HCT116 (cell line): ENCODE data around the gene NDUFAF4. TPM values are rescaled to one million over a fixed set of nuclear protein-coding genes. Genes with fewer than 3 reads are reported as not detected.

Source experiments
- ATAC-seq: fragments of 200-7000 bp; cut with Tn5 transposase; 2 replicates; pipeline ENCODE4 v1.9.1; 2020; ENCODE audit warnings: mild to moderate bottlenecking, moderate library complexity
- BruUV-seq: library from RNA; stranded (reverse); fragments of 400-500 nt; replicated peaks from 2 replicates; lab custom pipeline; 2021; lab: Mats Ljungman, UMichigan
- CTCF ChIA-PET: fragments of 300-600 bp; sonication (Branson Sonifier 250); formaldehyde crosslinking; loops from one replicate; lab custom pipeline; 2021; ENCODE audit warnings: antibody characterized with exemption; lab: Charles Lee
- POLR2A ChIA-PET: fragments of 300-600, 350-600 bp; sonication (Branson Sonifier 250); formaldehyde crosslinking; loops from one replicate; lab custom pipeline; 2021; ENCODE audit warnings: antibody characterized with exemption; lab: Charles Lee
- RAD21 ChIA-PET, 2 experiments: fragments of 300-600 bp; sonication (Branson Sonifier 250); formaldehyde crosslinking; loops; one replicate each; lab custom pipeline; 2023; ENCODE audit warnings: low total read pairs in 2 of 2; ENCODE audit not compliant: uncharacterized antibody in 2 of 2, unreplicated experiment in 2 of 2, low non-redundant PET in 1 of 2; lab: Charles Lee
- DNase-seq: peaks from one replicate; pipeline ENCODE4 v3.0.0-alpha.2; 2010; ENCODE audit warnings: low read depth, low spot score
- H2AFZ ChIP-seq: fragments of 200-600 bp; shearing (Covaris generic), sonication (generic); 2 replicates; pipeline ENCODE4 v1.6.1; 2017; ENCODE audit warnings: low read depth, mixed run types, mixed read lengths, antibody characterized with exemption, low read length; ENCODE audit not compliant: poor library complexity, severe bottlenecking
- H3K27ac ChIP-seq: 2 replicates; pipeline ENCODE4 v1.5.1; 2012; ENCODE audit warnings: low read depth, low read length
- H3K27me3 ChIP-seq: fragments of 200-600 bp; sonication (generic); 2 replicates; pipeline ENCODE4 v1.6.1; 2016; ENCODE audit warnings: mixed run types, low read length, mixed read lengths; ENCODE audit not compliant: insufficient read depth
- H3K36me3 ChIP-seq, 2 experiments: fragments of 200-500 bp in 1 of 2; fragments of 200-600 bp in 1 of 2; sonication (Bioruptor generic) in 1 of 2; sonication (generic) in 1 of 2; 2 replicates each; pipeline versions ENCODE4 v1.5.1 to v1.6.1; 2014 to 2016; ENCODE audit warnings: low read length in 2 of 2, inconsistent platforms in 1 of 2, mixed read lengths in 1 of 2, mixed run types in 1 of 2; ENCODE audit not compliant: insufficient read depth in 2 of 2, control insufficient read depth in 1 of 2
- H3K4me1 ChIP-seq, 2 experiments: fragments of 200-600 bp in 1 of 2; sonication (generic) in 1 of 2; 2 replicates each; pipeline versions ENCODE4 v1.5.1 to v1.6.1; 2012 to 2017; ENCODE audit warnings: low read length in 2 of 2, inconsistent platforms in 1 of 2, mild to moderate bottlenecking in 1 of 2, mixed read lengths in 1 of 2, mixed run types in 1 of 2, moderate library complexity in 1 of 2; ENCODE audit not compliant: insufficient read depth in 2 of 2, control insufficient read depth in 1 of 2
- H3K4me2 ChIP-seq: fragments of 200-600 bp; sonication (generic); 2 replicates; pipeline ENCODE4 v1.6.1; 2017; ENCODE audit warnings: mixed run types, low read length, mixed read lengths
- H3K4me3 ChIP-seq, 2 experiments: fragments of 200-600 bp in 1 of 2; sonication (generic) in 1 of 2; replicated peaks in 1 of 2; 2 replicates each; pipeline ENCODE4 v1.5.1; 2011 to 2016; ENCODE audit warnings: low read length in 2 of 2, control low read depth in 1 of 2, low read depth in 1 of 2, mild to moderate bottlenecking in 1 of 2, mixed read lengths in 1 of 2, mixed run types in 1 of 2
- H3K79me2 ChIP-seq: fragments of 200-600 bp; sonication (generic); 2 replicates; pipeline ENCODE4 v1.6.1; 2017; ENCODE audit warnings: mild to moderate bottlenecking, mixed run types, low read length, moderate library complexity, mixed read lengths; ENCODE audit not compliant: insufficient read depth
- H3K9ac ChIP-seq: fragments of 200-600 bp; sonication (generic); 2 replicates; pipeline ENCODE4 v1.6.1; 2016; ENCODE audit warnings: low read length, mixed read lengths
- H3K9me2 ChIP-seq: fragments of 200-600 bp; sonication (generic), shearing (Covaris generic); 2 replicates; pipeline ENCODE4 v1.6.1; 2017; ENCODE audit warnings: mixed run types, mild to moderate bottlenecking, moderate library complexity; ENCODE audit not compliant: insufficient read depth
- H3K9me3 ChIP-seq, 2 experiments: fragments of 200-500 bp in 1 of 2; fragments of 200-600 bp in 1 of 2; sonication (Bioruptor generic) in 1 of 2; sonication (generic) in 1 of 2; 2 replicates each; pipeline ENCODE4 v1.6.1; 2014 to 2017; ENCODE audit warnings: low read length in 2 of 2, mixed read lengths in 2 of 2, inconsistent platforms in 1 of 2, low read depth in 1 of 2, mild to moderate bottlenecking in 1 of 2, mixed run types in 1 of 2, moderate library complexity in 1 of 2; ENCODE audit not compliant: control insufficient read depth in 1 of 2, insufficient read depth in 1 of 2
- H4K20me1 ChIP-seq: fragments of 200-600 bp; sonication (generic), shearing (Covaris generic); 2 replicates; pipeline ENCODE4 v1.6.1; 2017; ENCODE audit warnings: mixed run types, mild to moderate bottlenecking, moderate library complexity; ENCODE audit not compliant: insufficient read depth
- CBX3 ChIP-seq: IDR thresholded peaks from 2 replicates; pipeline ENCODE4 v1.6.1; 2012; ENCODE audit warnings: low read depth
- EGR1 ChIP-seq: IDR thresholded peaks from 2 replicates; pipeline ENCODE4 v1.6.1; 2012; ENCODE audit warnings: low read depth
- EZH2 ChIP-seq: fragments of 200-600 bp; sonication (generic); IDR thresholded peaks from 2 replicates; pipeline ENCODE4 v1.6.1; 2017; ENCODE audit warnings: antibody characterized with exemption, mixed run types
- EZH2phosphoT487 ChIP-seq: fragments of 200-600 bp; IDR thresholded peaks from 2 replicates; pipeline ENCODE4 v1.6.1; 2018; ENCODE audit warnings: antibody characterized with exemption, borderline replicate concordance
- FOSL1 ChIP-seq: IDR thresholded peaks from 2 replicates; pipeline ENCODE4 v1.6.1; 2012; ENCODE audit warnings: low read depth
- JUND ChIP-seq: IDR thresholded peaks from 2 replicates; pipeline ENCODE4 v1.6.1; 2012
- POLR2AphosphoS5 ChIP-seq: IDR thresholded peaks from 2 replicates; pipeline ENCODE4 v1.6.1; 2011; ENCODE audit warnings: mild to moderate bottlenecking, low read depth, low read length, moderate library complexity
- SIN3A ChIP-seq: IDR thresholded peaks from 2 replicates; pipeline ENCODE4 v1.6.1; 2012; ENCODE audit warnings: low read depth
- SP1 ChIP-seq: IDR thresholded peaks from 2 replicates; pipeline ENCODE4 v1.6.1; 2012; ENCODE audit warnings: low read depth
- ZFX ChIP-seq: fragments of 450-650 bp; IDR thresholded peaks from 2 replicates; pipeline ENCODE4 v1.6.1; 2017
- ZNF274 ChIP-seq: fragments of 200-500 bp; sonication (Bioruptor generic); IDR thresholded peaks from 2 replicates; pipeline ENCODE4 v1.6.1; 2014; ENCODE audit warnings: mild to moderate bottlenecking, low read depth, low read length, inconsistent platforms
- intact Hi-C: fragments of 100-400 bp; cut with micrococcal nuclease; formaldehyde crosslinking; loops from 2 replicates; pipeline ENCODE4 v1.10.0; 2022
- total RNA-seq: library from RNA; stranded (reverse); gene quantifications from one replicate; pipeline ENCODE4 v1.2.1, GENCODE V29; 2021; ENCODE audit not compliant: unreplicated experiment
- TF ChIP-seq, protein P1 (sequence below): IDR thresholded peaks from 2 replicates; pipeline ENCODE4 v1.6.1; 2012
- TF ChIP-seq, protein P2 (sequence below): IDR thresholded peaks from 2 replicates; pipeline ENCODE4 v1.6.1; 2011; ENCODE audit warnings: mild to moderate bottlenecking, low read length, moderate library complexity; ENCODE audit not compliant: insufficient replicate concordance; ENCODE audit errors: extremely low read depth
- TF ChIP-seq, protein P3 (sequence below): IDR thresholded peaks from 2 replicates; pipeline ENCODE4 v1.6.1; 2012

Gene NDUFAF4
- total RNA-seq, 1 experiment from 2014 or later: 62.4 TPM

DNA sequence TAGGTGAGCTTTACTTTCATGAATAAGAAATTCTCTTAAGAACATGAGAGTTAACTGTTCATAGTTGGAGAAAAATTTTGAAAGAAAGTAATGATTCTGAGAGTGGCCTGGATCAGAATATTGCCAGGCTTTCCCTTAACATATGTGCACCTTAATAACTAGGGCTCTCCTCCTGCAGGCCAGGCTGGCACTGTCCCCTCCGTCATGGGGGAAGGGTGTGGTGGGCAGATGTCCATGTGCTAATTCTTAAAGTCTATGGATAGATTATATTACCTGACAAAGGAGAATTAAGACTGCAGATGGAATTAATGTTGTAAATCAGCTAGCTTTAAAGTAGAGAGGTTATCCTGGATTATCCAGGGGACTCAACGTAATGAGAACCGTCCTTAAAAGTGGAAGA, 15.9 kb upstream of the NDUFAF4 start:
- Histone ChIP-seq H3K9me3 (no peaks in the 10 kb centered on the region), H3K79me2 (no peaks in the 10 kb centered on the region), H3K9me2 (no peaks in the 10 kb centered on the region), H3K4me2 (no peak overlapping the region), H3K9ac (no peak overlapping the region), H3K27me3 (no peaks in the 10 kb centered on the region), H4K20me1 (no peaks in the 10 kb centered on the region), H3K4me3 (no peak overlapping the region), H2AFZ (no peak overlapping the region), H3K27ac (no peak overlapping the region), H3K4me1 (no peaks in the 10 kb centered on the region), H3K36me3 (no peaks in the 10 kb centered on the region)
- intact Hi-C loops: no loop called here
- ATAC-seq (no peak), DNase-seq (no peak)
- ChIA-PET RAD21 (no interaction called here), POLR2A (no interaction called here)
- no TSS peak for BruUV-seq
- TF ChIP-seq, protein P1, sequence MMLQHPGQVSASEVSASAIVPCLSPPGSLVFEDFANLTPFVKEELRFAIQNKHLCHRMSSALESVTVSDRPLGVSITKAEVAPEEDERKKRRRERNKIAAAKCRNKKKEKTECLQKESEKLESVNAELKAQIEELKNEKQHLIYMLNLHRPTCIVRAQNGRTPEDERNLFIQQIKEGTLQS: no peak
- TF ChIP-seq, protein P2, sequence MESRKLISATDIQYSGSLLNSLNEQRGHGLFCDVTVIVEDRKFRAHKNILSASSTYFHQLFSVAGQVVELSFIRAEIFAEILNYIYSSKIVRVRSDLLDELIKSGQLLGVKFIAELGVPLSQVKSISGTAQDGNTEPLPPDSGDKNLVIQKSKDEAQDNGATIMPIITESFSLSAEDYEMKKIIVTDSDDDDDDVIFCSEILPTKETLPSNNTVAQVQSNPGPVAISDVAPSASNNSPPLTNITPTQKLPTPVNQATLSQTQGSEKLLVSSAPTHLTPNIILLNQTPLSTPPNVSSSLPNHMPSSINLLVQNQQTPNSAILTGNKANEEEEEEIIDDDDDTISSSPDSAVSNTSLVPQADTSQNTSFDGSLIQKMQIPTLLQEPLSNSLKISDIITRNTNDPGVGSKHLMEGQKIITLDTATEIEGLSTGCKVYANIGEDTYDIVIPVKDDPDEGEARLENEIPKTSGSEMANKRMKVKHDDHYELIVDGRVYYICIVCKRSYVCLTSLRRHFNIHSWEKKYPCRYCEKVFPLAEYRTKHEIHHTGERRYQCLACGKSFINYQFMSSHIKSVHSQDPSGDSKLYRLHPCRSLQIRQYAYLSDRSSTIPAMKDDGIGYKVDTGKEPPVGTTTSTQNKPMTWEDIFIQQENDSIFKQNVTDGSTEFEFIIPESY: no peak
- TF ChIP-seq, all 23 proteins: peak for 0
- CTCF ChIA-PET: no interaction called here

DNA sequence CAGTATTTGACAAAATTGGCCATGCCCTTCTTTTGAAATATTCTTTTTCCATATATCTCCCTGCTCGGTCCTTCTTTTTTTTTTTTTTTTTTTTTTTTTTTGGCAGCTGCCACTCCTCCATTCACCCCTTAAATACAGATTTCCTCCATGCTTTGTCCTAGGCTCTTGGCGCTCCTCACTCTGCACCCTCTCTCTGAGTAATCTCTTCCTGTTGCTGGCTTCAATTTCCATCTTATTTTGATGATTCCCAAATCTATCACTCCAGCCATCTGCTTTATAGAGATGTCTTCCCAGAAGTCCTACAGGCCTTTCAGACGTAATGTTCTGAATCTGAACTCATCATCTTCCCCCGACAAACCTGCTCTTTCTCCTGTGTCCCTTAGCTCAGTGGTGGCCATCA, 14.1 kb upstream of the NDUFAF4 start:
- H3K4me3 ChIP-seq: no peak overlapping the region
- H3K9me3 ChIP-seq: no peaks in the 10 kb centered on the region
- DNase-seq (no peak), ATAC-seq (no peak)
- no peak overlapping the region for H3K4me2 ChIP-seq
- no peaks in the 10 kb centered on the region for H3K9me2 ChIP-seq
- BruUV-seq: no TSS peak
- H3K27ac ChIP-seq: no peak overlapping the region
- H4K20me1 ChIP-seq: no peaks in the 10 kb centered on the region
- ChIA-PET RAD21 (interaction anchor here in 1 of 2 experiments (0.7 kb wide), 1 partner anchor 13 kb away, joined by 7 read pairs; no protein-coding TSS in a partner anchor), POLR2A (no interaction called here), CTCF (no interaction called here)
- intact Hi-C loops: no loop called here
- H3K27me3 ChIP-seq: no peaks in the 10 kb centered on the region
- H3K4me1 ChIP-seq: no peaks in the 10 kb centered on the region
- no peak overlapping the region for H3K9ac ChIP-seq
- no peak overlapping the region for H2AFZ ChIP-seq
- TF ChIP-seq, protein P3, sequence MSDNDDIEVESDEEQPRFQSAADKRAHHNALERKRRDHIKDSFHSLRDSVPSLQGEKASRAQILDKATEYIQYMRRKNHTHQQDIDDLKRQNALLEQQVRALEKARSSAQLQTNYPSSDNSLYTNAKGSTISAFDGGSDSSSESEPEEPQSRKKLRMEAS: no peak
- TF ChIP-seq JUND (no peak), CBX3 (no peak), ZNF274 (no peak), SP1 (no peak), EGR1 (no peak), POLR2AphosphoS5 (no peak), EZH2phosphoT487 (no peak), EZH2 (no peak), FOSL1 (no peak), SIN3A (no peak), ZFX (no peak)
- TF ChIP-seq, protein P2: no peak
- TF ChIP-seq, all 23 proteins: peak for 0
- Histone ChIP-seq H3K36me3 (no peaks in the 10 kb centered on the region), H3K79me2 (no peaks in the 10 kb centered on the region)
